A673 (cell line): ENCODE measurements around the gene ZNF296. TPM values are rescaled to one million over a fixed set of nuclear protein-coding genes. Genes with fewer than 3 reads are reported as not detected.

Experiments
- BruUV-seq: library from RNA; stranded (reverse); fragments of 400-500 nt; replicated peaks from 2 replicates; lab custom pipeline; 2021; lab: Mats Ljungman, UMichigan
- CTCF ChIA-PET: fragments of 300-600 bp; sonication (Branson Sonifier 250); formaldehyde crosslinking; loops from one replicate; lab custom pipeline; 2022; ENCODE audit warnings: antibody characterized with exemption; lab: Charles Lee
- POLR2A ChIA-PET: fragments of 300-600 bp; sonication (Branson Sonifier 250); formaldehyde crosslinking; loops from one replicate; lab custom pipeline; 2022; ENCODE audit warnings: antibody characterized with exemption; ENCODE audit not compliant: low non-redundant PET; lab: Charles Lee
- DNase-seq: peaks from one replicate; pipeline ENCODE4 v3.0.0-alpha.2; 2015; ENCODE audit warnings: low spot score
- H3K27ac ChIP-seq: fragments of 200-600 bp; sonication (generic); 2 replicates; pipeline ENCODE4 v1.5.1; 2016; ENCODE audit warnings: mixed run types, low read depth, mild to moderate bottlenecking, mixed read lengths, antibody characterized with exemption, low read length; ENCODE audit not compliant: poor library complexity, severe bottlenecking
- H3K27me3 ChIP-seq: fragments of 200-600 bp; sonication (generic); replicated peaks from 2 replicates; pipeline ENCODE4 v1.6.1; 2017; ENCODE audit warnings: mixed run types, low read depth, mild to moderate bottlenecking, mixed read lengths, antibody characterized with exemption, low read length; ENCODE audit not compliant: insufficient read depth, poor library complexity
- H3K36me3 ChIP-seq: fragments of 200-600 bp; sonication (generic); 2 replicates; pipeline ENCODE4 v1.6.1; 2016; ENCODE audit warnings: mixed run types, mild to moderate bottlenecking, mixed read lengths, antibody characterized with exemption, low read length; ENCODE audit not compliant: insufficient read depth, poor library complexity, severe bottlenecking
- H3K4me1 ChIP-seq: fragments of 200-600 bp; sonication (generic); 2 replicates; pipeline ENCODE4 v1.6.1; 2017; ENCODE audit warnings: mixed run types, mild to moderate bottlenecking, mixed read lengths, antibody characterized with exemption, low read length; ENCODE audit not compliant: insufficient read depth, poor library complexity, severe bottlenecking
- H3K4me3 ChIP-seq: fragments of 200-600 bp; sonication (generic); 2 replicates; pipeline ENCODE4 v1.5.1; 2016; ENCODE audit warnings: low read depth, mixed run types, mild to moderate bottlenecking, mixed read lengths, low read length; ENCODE audit not compliant: poor library complexity, severe bottlenecking
- H3K9me3 ChIP-seq: fragments of 200-600 bp; sonication (generic); 2 replicates; pipeline ENCODE4 v1.6.1; 2016; ENCODE audit warnings: mixed run types, low read depth, mild to moderate bottlenecking, mixed read lengths, antibody characterized with exemption, low read length; ENCODE audit not compliant: poor library complexity, severe bottlenecking
- CTCF ChIP-seq: fragments of 300-800, 200-600 bp; sonication (generic); conservative IDR thresholded peaks from 2 replicates; pipeline ENCODE4 v1.5.1; 2017; ENCODE audit warnings: low read depth, mild to moderate bottlenecking, antibody characterized with exemption, low read length, moderate library complexity, mixed read lengths
- EZH2 ChIP-seq: fragments of 200-600 bp; sonication (generic); IDR thresholded peaks from 2 replicates; pipeline ENCODE4 v1.6.1; 2017; ENCODE audit warnings: borderline replicate concordance, low read depth, mild to moderate bottlenecking, mixed read lengths, antibody characterized with exemption, low read length; ENCODE audit not compliant: poor library complexity, severe bottlenecking
- intact Hi-C: fragments of 100-400 bp; cut with micrococcal nuclease; formaldehyde crosslinking; loops from one replicate; pipeline ENCODE4 v1.10.0; 2022; ENCODE audit not compliant: unreplicated experiment
- total RNA-seq: library from RNA; stranded (reverse); gene quantifications from 2 replicates; pipeline ENCODE4 v1.2.3, GENCODE V29; 2021

ZNF296 gene
- total RNA-seq, 1 experiment from 2014 or later = 3.0 TPM

- H3K27me3 ChIP-seq = no peaks in the 10 kb centered on the region
- TF ChIP-seq CTCF = no peak
- TF ChIP-seq EZH2 = no peak
- POLR2A ChIA-PET = no interaction called here
- CTCF ChIA-PET = no interaction called here
- no peaks in the 10 kb centered on the region for H3K36me3 ChIP-seq
- BruUV-seq = no TSS peak
- H3K4me3 ChIP-seq = no peak overlapping the region
- intact Hi-C loops = no loop called here
- DNase-seq = peak; percentile 74
- no peaks in the 10 kb centered on the region for H3K9me3 ChIP-seq
- H3K27ac ChIP-seq = peak overlapping the region; percentile 33
- H3K4me1 ChIP-seq = peaks cover 19% of the 10 kb centered on the region
Observed at GRCh38 chr19:45123440-45123850, 47.2 kb upstream of the ZNF296 start.

- no TSS peak for BruUV-seq
- CTCF ChIA-PET = no interaction called here
- POLR2A ChIA-PET = no interaction called here
Observed at GRCh38 chr19:45122832-45123231, 46.6 kb upstream of the ZNF296 start.

GRCh38 chr19:45121827-45122345, 45.6 kb upstream of the ZNF296 start:
- no peak for DNase-seq
- CTCF ChIA-PET = no interaction called here
- Histone ChIP-seq H3K4me1 (peaks cover 19% of the 10 kb centered on the region), H3K4me3 (no peak overlapping the region), H3K9me3 (no peaks in the 10 kb centered on the region), H3K27ac (no peak overlapping the region), H3K36me3 (no peaks in the 10 kb centered on the region), H3K27me3 (no peaks in the 10 kb centered on the region)
- TF ChIP-seq EZH2 (no peak), CTCF (no peak)
- BruUV-seq = no TSS peak
- intact Hi-C loops = no loop called here
- POLR2A ChIA-PET = no interaction called here

More at GRCh38 chr19:45122832-45123231, 46.6 kb upstream of the ZNF296 start:
- no peak for DNase-seq
- TF ChIP-seq CTCF = no peak
- H3K27ac ChIP-seq = no peak overlapping the region
- H3K9me3 ChIP-seq = no peaks in the 10 kb centered on the region
- no peak overlapping the region for H3K4me3 ChIP-seq
- H3K27me3 ChIP-seq = no peaks in the 10 kb centered on the region
- intact Hi-C loops = no loop called here
- no peaks in the 10 kb centered on the region for H3K36me3 ChIP-seq
- peaks cover 19% of the 10 kb centered on the region for H3K4me1 ChIP-seq
